ENCODE data around the gene GDI1. TPM values are rescaled to one million over a fixed set of nuclear protein-coding genes. Genes with fewer than 3 reads are reported as not detected.
A peak's percentile ranks its signal among the peaks of the same experiment; 100 is the strongest.

Gene GDI1
- total and polyA plus RNA-seq, 9 of the 15 experiments (the other 6 are each of a cell fraction or from before 2014, with no cell fraction given): 0.97 to 82.6 (median 37.5) TPM

- TF ChIP-seq L3MBTL2 (IDR thresholded peaks at IDR 0.05) (no peak), PCBP1 (IDR thresholded peaks at IDR 0.05; ENCODE audit: low read depth, low read length, poor library complexity, severe bottlenecking) (no peak), TSC22D4 (tag; IDR thresholded peaks at IDR 0.05) (no peak), DNMT1 (IDR thresholded peaks at IDR 0.05) (no peak)
Measured at GRCh38 chrX:154420402-154420756, 16.6 kb upstream of the GDI1 start (continued).

- WGBS (ENCODE audit: insufficient coverage, low coverage, missing lambda C conversion rate): 78% methylated on average over 4 of the region's 13 CpGs
- no peaks in the 10 kb centered on the region for H3K9me3 ChIP-seq (replicated peaks; ENCODE audit: control insufficient read depth, insufficient read depth, low read depth, low read length)
- H3K27me3 ChIP-seq (ENCODE audit: control insufficient read depth in 2 of 2, insufficient read depth in 2 of 2, low read length in 2 of 2): no peaks in the 10 kb centered on the region
- ATAC-seq: no peak
- H3K27ac ChIP-seq (ENCODE audit: extremely low read depth, low read depth, low read length): peak overlapping the region; percentile 21; the same call in 2 of the 3 replicates
- H3K9ac ChIP-seq (ENCODE audit: insufficient read depth in 1 of 2, low read depth in 2 of 2, low read length in 2 of 2): peak overlapping the region in 1 of 2 experiments; percentile 19; a peak in 1 of 4 replicates
- H3K36me3 ChIP-seq (ENCODE audit: control insufficient read depth, insufficient read depth, low read length): peaks cover 18% of the 10 kb centered on the region; the same call in 2 of the 3 replicates
- H3K4me1 ChIP-seq (replicated peaks in 1 of 2; ENCODE audit: control insufficient read depth in 2 of 2, insufficient read depth in 2 of 2, low read length in 2 of 2): peaks cover 27 to 42% of the 10 kb centered on the region in 2 experiments; a peak in 4 of 5 replicates
- no peaks in the 10 kb centered on the region for H4K20me1 ChIP-seq (replicated peaks; ENCODE audit: control insufficient read depth, insufficient read depth, low read length)
- peak overlapping the region; percentile 20; the same call in 1 of the 2 replicates for H3K4me2 ChIP-seq (ENCODE audit: insufficient read depth, low read length)
- BruUV-seq (replicated peaks): no TSS peak
- H3K4me3 ChIP-seq: no peak overlapping the region
- no peak for FAIRE-seq
- TF ChIP-seq HES1 (IDR thresholded peaks at IDR 0.05; ENCODE audit: low read depth) (no peak), SPI1 (IDR thresholded peaks at IDR 0.05; ENCODE audit: borderline replicate concordance, low read depth, low read length) (peak; percentile 78), ZNF384 (IDR thresholded peaks at IDR 0.05; ENCODE audit: low read depth, low read length) (peak; percentile 30)
- intact Hi-C loops (cut with micrococcal nuclease) (loop anchor here (5.0 kb wide), 2 partner anchors 50 to 100 kb away; partner anchors contain the start of gene LAGE3), in situ Hi-C loops (cut with MboI) (no loop called here)
- no peaks in the 10 kb centered on the region for H3K9me1 ChIP-seq (ENCODE audit: control insufficient read depth, insufficient read depth, low read length)
- peaks cover 35% of the 10 kb centered on the region for H3K79me2 ChIP-seq (ENCODE audit: control insufficient read depth, insufficient read depth, low read length)
- ChIA-PET POLR2A (interaction anchor here (0.7 to 2.1 kb wide), 5 partner anchors 11 to 63 kb away, joined by 3 to 26 read pairs (median 4); partner anchors contain the start of genes RPL10 and SLC10A3), CTCF (ENCODE audit: low intra/inter-chr PET ratio) (interaction anchor here (1.1 kb wide), 1 partner anchor 106 kb away, joined by 4 read pairs; no protein-coding TSS in a partner anchor)
- no peak for DNase-seq (ENCODE audit: extremely low read depth in 1 of 4, low spot score in 3 of 4)
- H2AFZ ChIP-seq (ENCODE audit: low read depth, low read length): 0 out of 2 replicates have a peak overlapping the region, but pooled peaks have one; percentile 35
Measured at GRCh38 chrX:154426916-154427770, 9.8 kb upstream of the GDI1 start.
